CD8-positive, alpha-beta memory T cell (primary cell): ENCODE data around the gene CCNA2. TPM values are rescaled to one million over a fixed set of nuclear protein-coding genes. Genes with fewer than 3 reads are reported as not detected.

Source experiments
- CTCF ChIA-PET: fragments of 350-600 bp; sonication (Branson Sonifier 250); formaldehyde crosslinking; loops from one replicate; lab custom pipeline; 2021; ENCODE audit warnings: antibody characterized with exemption; lab: Charles Lee
- POLR2A ChIA-PET: fragments of 350-600 bp; sonication (Branson Sonifier 250); formaldehyde crosslinking; loops from one replicate; lab custom pipeline; 2021; ENCODE audit warnings: antibody characterized with exemption; lab: Charles Lee
- DNase-seq, 5 donors: peaks; one replicate each; pipeline versions ENCODE4 v3.0.0 to v3.0.0-alpha.2; 2020 to 2022; ENCODE audit warnings: mixed read lengths in 1 of 5
- H3K27ac ChIP-seq: one replicate; pipeline ENCODE4 v1.7.0; 2013; ENCODE audit warnings: low read depth, mild to moderate bottlenecking, low read length, moderate library complexity
- H3K27me3 ChIP-seq: 2 replicates; pipeline ENCODE4 v1.7.0; 2013; ENCODE audit warnings: low read length, mild to moderate bottlenecking; ENCODE audit not compliant: insufficient read depth, poor library complexity, severe bottlenecking
- H3K36me3 ChIP-seq: 2 replicates; pipeline ENCODE4 v1.7.0; 2013; ENCODE audit warnings: mild to moderate bottlenecking, low read length, moderate library complexity; ENCODE audit not compliant: insufficient read depth
- H3K4me1 ChIP-seq: 2 replicates; pipeline ENCODE4 v1.7.0; 2013; ENCODE audit warnings: mild to moderate bottlenecking, low read length, moderate library complexity; ENCODE audit not compliant: insufficient read depth
- H3K4me3 ChIP-seq: 2 replicates; pipeline ENCODE4 v1.7.0; 2013; ENCODE audit warnings: mild to moderate bottlenecking, low read length
- H3K9me3 ChIP-seq: 2 replicates; pipeline ENCODE4 v1.7.0; 2013; ENCODE audit warnings: mild to moderate bottlenecking, low read length
- H3K27ac Mint-ChIP-seq, 8 donors: one replicate each; pipeline ENCODE4 v1.8.0; 2020 to 2021; ENCODE audit warnings: mixed read lengths in 8 of 8, mild to moderate bottlenecking in 6 of 8, inconsistent platforms in 3 of 8, moderate library complexity in 3 of 8
- H3K27me3 Mint-ChIP-seq, 2 donors: one replicate each; pipeline ENCODE4 v1.8.0; 2020 to 2021; ENCODE audit warnings: mixed read lengths in 2 of 2, mild to moderate bottlenecking in 1 of 2, moderate library complexity in 1 of 2
- H3K36me3 Mint-ChIP-seq, 3 donors: one replicate each; pipeline ENCODE4 v1.8.0; 2020 to 2021; ENCODE audit warnings: mixed read lengths in 3 of 3, inconsistent platforms in 1 of 3, mild to moderate bottlenecking in 1 of 3
- H3K4me1 Mint-ChIP-seq, 3 donors: one replicate each; pipeline ENCODE4 v1.8.0; 2020 to 2021; ENCODE audit warnings: mixed read lengths in 3 of 3, inconsistent platforms in 1 of 3, mild to moderate bottlenecking in 1 of 3
- H3K4me3 Mint-ChIP-seq, 7 donors: one replicate each; pipeline ENCODE4 v1.8.0; 2020 to 2021; ENCODE audit warnings: mixed read lengths in 7 of 7, mild to moderate bottlenecking in 6 of 7, moderate library complexity in 4 of 7, inconsistent platforms in 2 of 7
- H3K9me3 Mint-ChIP-seq, 5 donors: one replicate each; pipeline ENCODE4 v1.8.0; 2020 to 2022; ENCODE audit warnings: mixed read lengths in 5 of 5, mild to moderate bottlenecking in 3 of 5, moderate library complexity in 2 of 5, inconsistent platforms in 1 of 5
- polyA plus RNA-seq: library from polyadenylated mRNA; unstranded; fragments of 300-500 nt; fragmentation: Illumina TruSeq; gene quantifications from one replicate; pipeline ENCODE4 v1.2.3, GENCODE V29; 2021
- total RNA-seq, 2 experiments: library from RNA; stranded (reverse); gene quantifications; one replicate each; pipeline ENCODE4 v1.2.3, GENCODE V29; 2021

Gene CCNA2
- total and polyA plus RNA-seq, 3 experiments from 2014 or later: 0.28 to 73.5 (median 72.1) TPM

GRCh38 chr4:121800961-121801714 lies 22.5 kb downstream of the CCNA2 start, which contains the start of gene EXOSC9:
EXOSC9 (plus strand) TSS chr4:121801323; CDS start chr4:121801425, 102 bp downstream.
- H3K4me1 ChIP-seq: peaks cover 31% of the 10 kb centered on the region
- H3K4me3 Mint-ChIP-seq: peak within 1 kb of the TSS; percentile 94 to 98 (median 97)
- H3K27ac ChIP-seq: peak within 1 kb of the TSS; percentile 95
- peak within 1 kb of the TSS; percentile 100 for H3K4me3 ChIP-seq
- no peaks in the 10 kb centered on the region for H3K27me3 ChIP-seq
- no peaks in the 10 kb centered on the region for H3K9me3 Mint-ChIP-seq
- DNase-seq: peak; percentile 89 to 95 (median 93)
- H3K27ac Mint-ChIP-seq: peak within 1 kb of the TSS; percentile 97 to 100 (median 98)
- POLR2A ChIA-PET: interaction anchor here (0.8 to 2.1 kb wide), 4 partner anchors 23 to 932 kb away, joined by 3 to 10 read pairs (median 4); partner anchors contain the start of genes ANXA5, BBS12 and CCNA2
- H3K27me3 Mint-ChIP-seq: peaks cover 0 to 3% of the 10 kb centered on the region in 2 donors
- CTCF ChIA-PET: interaction anchor here (1.0 to 1.8 kb wide), 3 partner anchors 10 to 27 kb away, joined by 3 to 7 read pairs (median 5); partner anchors contain the start of gene CCNA2
- H3K4me1 Mint-ChIP-seq: peaks cover 45 to 64% (median 56%) of the 10 kb centered on the region in 3 donors
- H3K36me3 ChIP-seq: peaks cover 7% of the 10 kb centered on the region
- H3K9me3 ChIP-seq: no peaks in the 10 kb centered on the region
- H3K36me3 Mint-ChIP-seq: peaks cover 0 to 44% (median 11%) of the 10 kb centered on the region in 3 donors

- ChIA-PET POLR2A (interaction anchor here (0.6 to 2.1 kb wide), 4 partner anchors 12 to 104 kb away, joined by 3 to 10 read pairs (median 5); partner anchors contain the start of genes ANXA5 and CCNA2), CTCF (interaction anchor here (1.2 to 1.8 kb wide), 2 partner anchors 10 to 27 kb away, joined by 3 to 7 read pairs; no protein-coding TSS in a partner anchor)
- Histone ChIP-seq H3K27ac (peak overlapping the region; percentile 95), H3K4me3 (peak overlapping the region; percentile 100), H3K27me3 (no peaks in the 10 kb centered on the region), H3K4me1 (peaks cover 31% of the 10 kb centered on the region), H3K9me3 (no peaks in the 10 kb centered on the region), H3K36me3 (peaks cover 7% of the 10 kb centered on the region)
- H3K4me1 Mint-ChIP-seq: peaks cover 48 to 69% (median 62%) of the 10 kb centered on the region in 3 donors
- DNase-seq: no peak
- peak overlapping the region; percentile 97 to 100 (median 98) for H3K27ac Mint-ChIP-seq
- peak overlapping the region; percentile 94 to 98 (median 97) for H3K4me3 Mint-ChIP-seq
- peaks cover 0 to 3% of the 10 kb centered on the region in 2 donors for H3K27me3 Mint-ChIP-seq
- H3K36me3 Mint-ChIP-seq: peaks cover 0 to 40% (median 11%) of the 10 kb centered on the region in 3 donors
- no peaks in the 10 kb centered on the region for H3K9me3 Mint-ChIP-seq
Observed at GRCh38 chr4:121800638-121800960, 23.1 kb downstream of the CCNA2 start.

- Histone ChIP-seq H3K4me1 (peaks cover 31% of the 10 kb centered on the region), H3K27me3 (no peaks in the 10 kb centered on the region), H3K36me3 (peaks cover 7% of the 10 kb centered on the region), H3K4me3 (peak overlapping the region; percentile 100), H3K9me3 (no peaks in the 10 kb centered on the region), H3K27ac (peak overlapping the region; percentile 95)
- Mint-ChIP-seq H3K27ac (peak overlapping the region; percentile 97 to 100 (median 98)), H3K4me1 (peaks cover 47 to 68% (median 60%) of the 10 kb centered on the region in 3 donors), H3K9me3 (no peaks in the 10 kb centered on the region), H3K27me3 (peaks cover 0 to 3% of the 10 kb centered on the region in 2 donors), H3K36me3 (peaks cover 0 to 34% (median 7%) of the 10 kb centered on the region in 3 donors), H3K4me3 (peak overlapping the region; percentile 94 to 98 (median 97))
- POLR2A ChIA-PET: interaction anchor here (0.6 kb wide), 1 partner anchor 11 kb away, joined by 6 read pairs; no protein-coding TSS in a partner anchor
- no peak for DNase-seq
- CTCF ChIA-PET: interaction anchor here (1.2 to 1.8 kb wide), 2 partner anchors 11 to 28 kb away, joined by 3 to 7 read pairs; no protein-coding TSS in a partner anchor
Observed at GRCh38 chr4:121799867-121800501, 23.7 kb downstream of the CCNA2 start.

GRCh38 chr4:121799208-121799823 lies 24.4 kb downstream of the CCNA2 start:
- Histone ChIP-seq H3K4me1 (peaks cover 31% of the 10 kb centered on the region), H3K27me3 (no peaks in the 10 kb centered on the region), H3K4me3 (peak overlapping the region; percentile 22), H3K9me3 (no peaks in the 10 kb centered on the region), H3K27ac (no peak overlapping the region), H3K36me3 (peaks cover 7% of the 10 kb centered on the region)
- Mint-ChIP-seq H3K36me3 (peaks cover 0 to 28% (median 7%) of the 10 kb centered on the region in 3 donors), H3K9me3 (no peaks in the 10 kb centered on the region), H3K4me3 (peak overlapping the region; percentile 1 to 98 (median 65)), H3K4me1 (peaks cover 45 to 62% (median 60%) of the 10 kb centered on the region in 3 donors), H3K27ac (peak overlapping the region; percentile 61 to 100 (median 98)), H3K27me3 (peaks cover 0 to 4% of the 10 kb centered on the region in 2 donors)
- DNase-seq: peak in 1 of 5 donors; percentile 2
- CTCF ChIA-PET: no interaction called here
- POLR2A ChIA-PET: no interaction called here

GRCh38 chr4:121796283-121796682 lies 27.4 kb downstream of the CCNA2 start:
- CTCF ChIA-PET: no interaction called here
- Mint-ChIP-seq H3K36me3 (peaks cover 0 to 7% (median 0%) of the 10 kb centered on the region in 3 donors), H3K4me3 (peak overlapping the region in 1 of 7 donors; percentile 48), H3K27me3 (peaks cover 3% of the 10 kb centered on the region in 2 donors), H3K27ac (peak overlapping the region in 1 of 8 donors; percentile 29), H3K9me3 (no peaks in the 10 kb centered on the region), H3K4me1 (peaks cover 30 to 43% (median 38%) of the 10 kb centered on the region in 3 donors)
- no peak overlapping the region for H3K4me3 ChIP-seq
- H3K36me3 ChIP-seq: no peaks in the 10 kb centered on the region
- H3K27ac ChIP-seq: no peak overlapping the region
- no peaks in the 10 kb centered on the region for H3K27me3 ChIP-seq
- no peaks in the 10 kb centered on the region for H3K9me3 ChIP-seq
- H3K4me1 ChIP-seq: peaks cover 16% of the 10 kb centered on the region
- no peak for DNase-seq
- POLR2A ChIA-PET: no interaction called here

- H3K27ac ChIP-seq: peak overlapping the region; percentile 38
- Mint-ChIP-seq H3K36me3 (no peaks in the 10 kb centered on the region), H3K4me1 (peaks cover 14 to 26% (median 22%) of the 10 kb centered on the region in 3 donors), H3K27ac (peak overlapping the region in 1 of 8 donors; percentile 66), H3K9me3 (no peaks in the 10 kb centered on the region), H3K4me3 (no peak overlapping the region), H3K27me3 (peaks cover 1 to 3% of the 10 kb centered on the region in 2 donors)
- DNase-seq: no peak
- ChIA-PET CTCF (no interaction called here), POLR2A (no interaction called here)
- no peak overlapping the region for H3K4me3 ChIP-seq
- no peaks in the 10 kb centered on the region for H3K27me3 ChIP-seq
- no peaks in the 10 kb centered on the region for H3K9me3 ChIP-seq
- no peaks in the 10 kb centered on the region for H3K36me3 ChIP-seq
- peaks cover 4% of the 10 kb centered on the region for H3K4me1 ChIP-seq
Observed at GRCh38 chr4:121794505-121795188, 29.0 kb downstream of the CCNA2 start.

GRCh38 chr4:121792966-121793365 lies 30.7 kb downstream of the CCNA2 start:
- H3K4me3 Mint-ChIP-seq: no peak overlapping the region
- Histone ChIP-seq H3K27me3 (no peaks in the 10 kb centered on the region), H3K36me3 (no peaks in the 10 kb centered on the region), H3K4me1 (no peaks in the 10 kb centered on the region), H3K9me3 (no peaks in the 10 kb centered on the region), H3K4me3 (no peak overlapping the region), H3K27ac (no peak overlapping the region)
- no peak for DNase-seq
- ChIA-PET CTCF (no interaction called here), POLR2A (no interaction called here)
- H3K27ac Mint-ChIP-seq: no peak overlapping the region
- peaks cover 7 to 18% (median 11%) of the 10 kb centered on the region in 3 donors for H3K4me1 Mint-ChIP-seq
- peaks cover 7 to 17% of the 10 kb centered on the region in 2 donors for H3K27me3 Mint-ChIP-seq
- H3K36me3 Mint-ChIP-seq: no peaks in the 10 kb centered on the region
- H3K9me3 Mint-ChIP-seq: no peaks in the 10 kb centered on the region
